HG03558 (cell line): Measurements from ENCODE around the gene ADAMTS13.

ENCODE experiments used
- ATAC-seq: cut with Tn5 transposase; IDR thresholded peaks from one replicate; pipeline ENCODE4 v1.9.1; 2021; ENCODE audit warnings: moderate number of reproducible peaks; ENCODE audit not compliant: unreplicated experiment; ENCODE audit errors: extremely low read depth

Gene ADAMTS13

GRCh38 chr9:133484671-133485437, 62.7 kb downstream of the ADAMTS13 start:
- no peak for ATAC-seq

- ATAC-seq: no peak
Measured at GRCh38 chr9:133485531-133486260, 63.5 kb downstream of the ADAMTS13 start.

- no peak for ATAC-seq
Measured at GRCh38 chr9:133487331-133487725, 65.2 kb downstream of the ADAMTS13 start.

- no peak for ATAC-seq
Measured at GRCh38 chr9:133488686-133489252, 66.6 kb downstream of the ADAMTS13 start.

- no peak for ATAC-seq
Measured at GRCh38 chr9:133489253-133490190, 67.4 kb downstream of the ADAMTS13 start.

- ATAC-seq: no peak
Measured at GRCh38 chr9:133490201-133490681, 68.1 kb downstream of the ADAMTS13 start.

GRCh38 chr9:133490865-133491655, 68.9 kb downstream of the ADAMTS13 start:
- ATAC-seq: no peak

- ATAC-seq: no peak
Measured at GRCh38 chr9:133491656-133491925, 69.4 kb downstream of the ADAMTS13 start.

- ATAC-seq: no peak
Measured at GRCh38 chr9:133492061-133493021, 70.2 kb downstream of the ADAMTS13 start.

- no peak for ATAC-seq
Measured at GRCh38 chr9:133493428-133493827, 71.3 kb downstream of the ADAMTS13 start.

- ATAC-seq: no peak
Measured at GRCh38 chr9:133493845-133494540, 71.8 kb downstream of the ADAMTS13 start.

- no peak for ATAC-seq
Measured at GRCh38 chr9:133494636-133495326, 72.6 kb downstream of the ADAMTS13 start.

- ATAC-seq: no peak
Measured at GRCh38 chr9:133495327-133496293, 73.4 kb downstream of the ADAMTS13 start.

- ATAC-seq: no peak
Measured at GRCh38 chr9:133496861-133497842, 75.0 kb downstream of the ADAMTS13 start.
